Stimulated activated effector memory CD8-positive, alpha-beta T cell treated with anti-CD3 and anti-CD28 coated beads, Interleukin-12 subunit alpha, Interleukin-12 subunit beta, amount 100 ng/mL, for 72 hours (primary cell): Measurements from ENCODE around the gene REEP1.
A peak's percentile ranks its signal among the peaks of the same experiment; 100 is the strongest.

Source experiments
- ATAC-seq: fragments of 150-1000 bp; cut with Tn5 transposase; 2 replicates; pipeline ENCODE4 v1.10.0; 2021
- DNase-seq, 2 donors: peaks; one replicate each; pipeline ENCODE4 v3.0.0; 2021 to 2022; ENCODE audit warnings: low spot score in 2 of 2
- H3K27ac Mint-ChIP-seq: one replicate; pipeline ENCODE4 v1.8.0; 2022; ENCODE audit warnings: mild to moderate bottlenecking, mixed read lengths
- H3K36me3 Mint-ChIP-seq: one replicate; pipeline ENCODE4 v1.8.0; 2022; ENCODE audit warnings: mild to moderate bottlenecking, mixed read lengths
- H3K4me1 Mint-ChIP-seq: one replicate; pipeline ENCODE4 v1.8.0; 2022; ENCODE audit warnings: mixed read lengths
- H3K4me3 Mint-ChIP-seq: one replicate; pipeline ENCODE4 v1.8.0; 2022; ENCODE audit warnings: mild to moderate bottlenecking, mixed read lengths
- H3K9me3 Mint-ChIP-seq: one replicate; pipeline ENCODE4 v1.8.0; 2022; ENCODE audit warnings: mixed read lengths

REEP1 gene

GRCh38 chr2:86331384-86331783 is 6.0 kb downstream of the REEP1 start:
- no peak overlapping the region for H3K27ac Mint-ChIP-seq
- DNase-seq (no peak), ATAC-seq (no peak)
- no peak overlapping the region for H3K4me3 Mint-ChIP-seq
- no peaks in the 10 kb centered on the region for H3K36me3 Mint-ChIP-seq
- H3K4me1 Mint-ChIP-seq, result peaks cover 6% of the 10 kb centered on the region
- H3K9me3 Mint-ChIP-seq, result no peaks in the 10 kb centered on the region

DNA sequence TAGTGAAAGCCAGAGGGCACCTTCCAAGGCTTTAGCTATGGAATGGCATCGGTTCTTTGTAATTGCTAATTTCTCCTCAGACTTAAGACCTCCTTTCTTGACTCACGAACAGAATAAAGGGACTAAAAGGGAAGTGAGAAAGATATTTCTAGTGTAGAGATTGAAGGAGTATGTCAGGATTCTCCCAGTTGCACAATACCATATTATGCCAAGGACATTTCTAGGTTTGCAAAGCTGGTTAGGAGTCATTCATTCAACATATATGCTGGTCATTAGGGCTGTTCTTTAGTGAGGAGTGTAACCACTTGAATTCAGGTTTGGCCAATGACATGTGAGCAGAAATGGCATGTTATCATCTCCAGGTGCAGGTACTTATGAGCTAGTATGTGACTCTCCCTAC is 7.4 kb downstream of the REEP1 start:
- H3K4me3 Mint-ChIP-seq, result no peak overlapping the region
- no peak overlapping the region for H3K27ac Mint-ChIP-seq
- no peaks in the 10 kb centered on the region for H3K4me1 Mint-ChIP-seq
- no peaks in the 10 kb centered on the region for H3K9me3 Mint-ChIP-seq
- no peak for DNase-seq
- no peaks in the 10 kb centered on the region for H3K36me3 Mint-ChIP-seq
- ATAC-seq, result no peak

DNA sequence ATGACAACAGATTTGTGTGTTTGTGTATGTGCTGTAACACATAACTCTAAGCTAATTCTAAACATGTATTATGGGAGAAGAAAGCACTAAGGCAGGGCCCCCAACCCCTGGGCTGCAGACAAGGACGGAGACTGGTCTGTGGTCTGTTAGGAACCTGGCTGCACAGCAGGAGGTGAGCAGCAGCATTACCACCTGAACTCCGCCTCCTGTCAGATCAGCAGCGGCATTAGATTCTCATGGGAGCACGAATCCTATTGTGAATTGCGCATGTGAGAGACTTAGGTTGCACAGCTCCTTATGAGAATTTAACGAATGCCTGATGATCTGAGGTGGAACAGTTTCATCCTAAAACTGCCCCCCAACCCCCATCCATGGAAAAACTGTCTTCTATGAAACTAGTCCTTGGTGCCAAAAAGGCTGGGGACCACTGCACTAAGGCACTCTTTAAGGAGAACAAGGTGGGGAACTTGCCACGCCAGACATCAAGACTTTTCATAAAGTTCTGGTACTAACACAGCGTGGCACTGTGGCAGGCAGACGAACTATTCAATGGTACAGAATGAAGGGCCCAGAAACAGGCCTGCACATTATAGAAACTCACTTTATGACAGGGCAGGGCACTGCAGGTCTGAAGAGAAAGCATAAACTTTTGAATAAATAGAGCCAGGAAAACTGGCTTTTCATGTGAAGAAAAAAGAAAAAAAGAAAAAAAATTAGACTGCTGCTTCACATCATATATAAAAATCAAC is 14.0 kb downstream of the REEP1 start:
- H3K9me3 Mint-ChIP-seq, result no peaks in the 10 kb centered on the region
- H3K27ac Mint-ChIP-seq, result no peak overlapping the region
- DNase-seq (no peak), ATAC-seq (no peak)
- H3K36me3 Mint-ChIP-seq, result no peaks in the 10 kb centered on the region
- H3K4me3 Mint-ChIP-seq, result no peak overlapping the region
- no peaks in the 10 kb centered on the region for H3K4me1 Mint-ChIP-seq

GRCh38 chr2:86319700-86320580 is 17.5 kb downstream of the REEP1 start:
- ATAC-seq, result peak; percentile 45
- H3K9me3 Mint-ChIP-seq, result no peaks in the 10 kb centered on the region
- no peak overlapping the region for H3K4me3 Mint-ChIP-seq
- DNase-seq, result no peak
- no peaks in the 10 kb centered on the region for H3K36me3 Mint-ChIP-seq
- H3K4me1 Mint-ChIP-seq, result no peaks in the 10 kb centered on the region
- no peak overlapping the region for H3K27ac Mint-ChIP-seq

DNA sequence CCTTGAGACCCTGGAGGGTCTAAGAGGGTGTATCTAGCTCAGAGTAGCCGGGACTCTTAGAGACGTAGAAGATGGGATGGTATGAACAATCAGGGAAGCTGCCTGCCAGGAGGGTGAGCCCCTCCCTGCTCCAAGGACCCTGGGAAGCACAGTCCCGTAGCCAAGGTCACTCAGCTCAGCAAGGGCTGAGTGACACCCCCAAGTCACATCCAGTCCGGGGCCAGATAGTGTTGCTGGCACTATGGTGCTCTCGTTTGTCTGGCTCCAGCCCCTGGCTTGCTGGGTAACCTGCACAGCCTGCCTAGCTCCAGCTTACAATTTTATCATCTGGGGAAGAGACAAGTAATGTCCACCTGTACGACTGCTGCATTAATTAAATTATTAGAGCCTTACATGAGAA is 22.3 kb downstream of the REEP1 start:
- no peak for DNase-seq
- H3K4me3 Mint-ChIP-seq, result no peak overlapping the region
- H3K36me3 Mint-ChIP-seq, result no peaks in the 10 kb centered on the region
- no peak overlapping the region for H3K27ac Mint-ChIP-seq
- ATAC-seq, result no peak
- H3K9me3 Mint-ChIP-seq, result no peaks in the 10 kb centered on the region
- H3K4me1 Mint-ChIP-seq, result no peaks in the 10 kb centered on the region

GRCh38 chr2:86314125-86314524 is 23.3 kb downstream of the REEP1 start:
- DNase-seq (no peak), ATAC-seq (peak; percentile 24)
- Mint-ChIP-seq H3K4me1 (no peaks in the 10 kb centered on the region), H3K9me3 (no peaks in the 10 kb centered on the region), H3K27ac (no peak overlapping the region), H3K4me3 (no peak overlapping the region), H3K36me3 (no peaks in the 10 kb centered on the region)

DNA sequence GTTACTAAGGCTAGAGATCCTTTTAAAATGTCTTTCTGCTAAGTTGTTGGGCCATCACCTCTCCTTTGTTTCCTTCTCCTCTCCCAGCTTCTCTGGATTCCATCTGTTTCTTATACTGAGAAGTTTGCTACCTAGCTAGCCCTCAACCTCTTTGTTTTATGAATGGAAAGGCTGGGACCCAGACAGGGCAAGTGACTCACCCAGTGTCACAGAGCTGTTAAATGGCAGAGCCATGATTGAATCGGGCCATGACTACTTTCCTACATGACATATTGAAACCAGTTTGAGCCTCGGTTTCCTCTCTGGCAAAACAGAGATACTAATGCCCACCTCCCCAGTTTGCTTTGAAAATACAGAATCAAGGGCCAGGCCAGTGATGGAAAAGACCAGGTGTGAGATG is 24.1 kb downstream of the REEP1 start:
- Mint-ChIP-seq H3K4me3 (no peak overlapping the region), H3K36me3 (no peaks in the 10 kb centered on the region), H3K9me3 (no peaks in the 10 kb centered on the region), H3K4me1 (no peaks in the 10 kb centered on the region), H3K27ac (no peak overlapping the region)
- no peak for DNase-seq
- ATAC-seq, result no peak

GRCh38 chr2:86311879-86312278 is 25.5 kb downstream of the REEP1 start:
- H3K4me3 Mint-ChIP-seq, result no peak overlapping the region
- DNase-seq (no peak), ATAC-seq (no peak)
- no peaks in the 10 kb centered on the region for H3K9me3 Mint-ChIP-seq
- peak overlapping the region; percentile 1 for H3K27ac Mint-ChIP-seq
- no peaks in the 10 kb centered on the region for H3K4me1 Mint-ChIP-seq
- no peaks in the 10 kb centered on the region for H3K36me3 Mint-ChIP-seq

DNA sequence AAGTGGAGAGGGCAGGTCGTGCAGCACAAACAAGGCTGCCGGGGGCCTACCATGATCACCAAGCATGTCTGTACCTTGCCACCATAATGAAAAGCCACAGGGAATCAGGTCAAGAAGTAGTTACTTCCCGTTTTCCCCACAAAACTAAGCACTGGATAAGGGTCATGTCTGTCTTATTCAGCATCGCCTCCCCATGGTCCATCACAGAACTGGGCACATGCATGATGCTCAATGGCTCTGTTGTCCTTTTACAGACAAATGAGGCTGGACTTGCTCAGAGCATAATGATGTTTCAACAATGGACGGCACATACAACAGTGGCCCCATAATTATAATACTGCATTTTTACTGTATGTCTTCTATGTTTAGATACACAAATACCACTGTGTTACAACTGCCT is 27.5 kb downstream of the REEP1 start:
- DNase-seq (no peak), ATAC-seq (no peak)
- Mint-ChIP-seq H3K4me1 (no peaks in the 10 kb centered on the region), H3K27ac (no peak overlapping the region), H3K9me3 (no peaks in the 10 kb centered on the region), H3K36me3 (no peaks in the 10 kb centered on the region), H3K4me3 (no peak overlapping the region)

DNA sequence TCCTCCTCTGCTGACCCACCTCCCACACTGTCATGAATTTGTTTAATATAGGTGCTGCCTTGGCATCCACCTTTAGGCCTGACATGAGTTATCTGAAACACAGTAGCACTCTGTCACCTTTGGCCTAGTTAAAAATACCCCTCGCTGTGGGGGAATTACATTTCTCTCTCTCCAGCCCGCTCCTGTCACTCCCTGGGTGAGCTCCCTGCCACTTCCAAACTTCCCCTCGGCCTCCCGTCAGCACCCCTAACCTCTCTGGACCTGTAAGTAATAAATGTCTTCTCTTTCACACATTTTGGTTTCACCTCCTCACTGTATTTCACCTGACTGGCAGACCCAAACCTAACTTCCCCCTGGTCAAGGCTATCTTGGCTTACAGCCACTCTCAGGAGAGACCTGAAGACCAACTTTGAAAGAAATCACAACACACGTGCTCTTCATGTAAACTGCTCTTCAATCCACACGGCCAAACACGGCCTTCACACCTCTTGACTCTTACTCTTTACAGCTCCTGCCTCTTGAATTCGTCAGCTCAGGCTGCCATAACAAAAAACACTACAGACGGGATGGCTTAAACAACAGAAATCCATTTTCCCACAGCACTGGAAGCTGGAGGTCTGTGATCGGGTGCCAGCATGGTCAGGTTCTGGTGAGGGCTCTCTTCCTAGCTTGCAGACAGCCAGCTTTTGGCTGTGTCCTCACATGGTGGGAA is 28.3 kb downstream of the REEP1 start:
- H3K36me3 Mint-ChIP-seq, result no peaks in the 10 kb centered on the region
- DNase-seq (no peak), ATAC-seq (no peak)
- peak overlapping the region; percentile 1 for H3K27ac Mint-ChIP-seq
- H3K9me3 Mint-ChIP-seq, result no peaks in the 10 kb centered on the region
- H3K4me3 Mint-ChIP-seq, result no peak overlapping the region
- H3K4me1 Mint-ChIP-seq, result no peaks in the 10 kb centered on the region

DNA sequence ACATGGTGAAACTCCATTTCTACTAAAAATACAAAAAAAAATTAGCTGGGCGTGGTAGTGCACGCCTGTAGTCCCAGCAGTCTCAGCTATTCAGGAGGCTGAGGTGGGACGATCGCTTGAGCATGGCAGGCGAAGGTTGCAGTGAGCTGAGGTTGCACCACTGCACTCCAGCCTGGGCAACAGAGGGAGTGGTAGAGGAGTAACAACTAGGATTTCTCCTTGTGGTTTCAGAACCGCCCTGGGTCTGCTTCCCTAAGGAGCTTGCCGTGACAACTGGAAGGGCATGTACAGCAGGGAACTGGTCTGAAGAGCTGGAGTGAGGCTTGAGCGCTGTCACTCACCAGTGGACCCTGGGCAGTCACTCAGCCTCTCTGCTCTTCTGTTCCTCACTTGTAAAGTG is 29.1 kb downstream of the REEP1 start:
- Mint-ChIP-seq H3K4me3 (no peak overlapping the region), H3K27ac (no peak overlapping the region), H3K36me3 (no peaks in the 10 kb centered on the region), H3K4me1 (no peaks in the 10 kb centered on the region), H3K9me3 (no peaks in the 10 kb centered on the region)
- no peak for ATAC-seq
- no peak for DNase-seq

DNA sequence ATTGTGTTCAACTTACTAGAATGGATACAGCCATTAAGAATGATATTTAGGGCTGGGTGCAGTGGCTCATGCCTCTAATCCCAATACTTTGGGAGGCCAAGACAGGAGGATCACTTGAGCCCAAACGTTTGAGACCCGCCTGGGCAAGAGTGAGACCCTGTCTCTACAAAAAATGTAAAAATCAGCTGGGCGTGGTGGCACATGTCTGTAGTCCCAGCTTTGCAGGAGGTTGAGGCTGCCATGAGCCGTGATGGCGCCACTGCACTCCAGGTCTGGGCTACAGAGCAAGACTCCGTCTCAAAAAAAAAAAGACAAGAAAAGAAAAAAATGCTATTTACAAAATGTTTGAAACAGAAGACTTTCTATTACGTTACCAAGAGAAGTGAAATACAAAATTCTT is 30.0 kb downstream of the REEP1 start:
- DNase-seq (no peak), ATAC-seq (no peak)
- Mint-ChIP-seq H3K4me3 (no peak overlapping the region), H3K9me3 (no peaks in the 10 kb centered on the region), H3K4me1 (no peaks in the 10 kb centered on the region), H3K27ac (no peak overlapping the region), H3K36me3 (no peaks in the 10 kb centered on the region)

- Mint-ChIP-seq H3K4me3 (no peak overlapping the region), H3K9me3 (no peaks in the 10 kb centered on the region), H3K4me1 (no peaks in the 10 kb centered on the region), H3K36me3 (no peaks in the 10 kb centered on the region), H3K27ac (no peak overlapping the region)
- ATAC-seq, result no peak
- DNase-seq, result no peak
These were observed 31.5 kb downstream of the REEP1 start for GRCh38 chr2:86305915-86306254.

DNA sequence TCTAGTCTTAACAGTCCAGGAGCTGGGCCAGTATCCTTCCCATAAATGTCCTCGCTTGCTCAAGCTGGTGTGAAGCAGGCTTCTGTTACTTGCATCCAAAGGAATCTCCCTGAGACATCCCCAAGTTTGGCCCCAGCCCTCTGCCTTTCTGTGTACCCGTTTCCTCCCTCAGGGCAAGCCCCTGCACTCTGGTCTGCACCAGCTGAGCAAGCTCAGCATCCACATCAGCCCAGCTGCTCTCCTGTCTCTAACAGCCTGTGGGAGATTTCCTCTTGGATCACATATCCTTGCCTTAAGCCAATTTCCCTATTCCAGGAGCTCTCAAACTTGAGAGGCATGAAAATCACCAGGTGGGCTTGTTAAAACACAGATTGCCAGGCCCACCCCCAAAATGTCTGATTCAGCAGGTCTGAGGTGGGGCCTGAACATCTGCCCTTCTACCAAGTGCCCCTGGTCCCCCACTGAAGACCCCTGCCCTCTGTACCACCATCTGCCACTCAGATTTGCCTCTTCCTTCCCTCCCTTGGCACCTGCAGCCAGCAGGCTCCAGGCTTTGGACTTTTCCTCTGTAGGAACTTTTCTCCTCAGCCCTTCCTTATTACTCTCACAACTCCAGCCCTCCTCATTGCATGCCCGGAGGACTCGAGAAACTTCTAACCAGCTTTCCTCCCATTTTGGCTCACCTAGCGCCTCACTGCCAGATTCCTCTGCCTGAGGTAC is 32.1 kb downstream of the REEP1 start:
- Mint-ChIP-seq H3K36me3 (no peaks in the 10 kb centered on the region), H3K4me1 (no peaks in the 10 kb centered on the region), H3K4me3 (no peak overlapping the region), H3K27ac (no peak overlapping the region), H3K9me3 (no peaks in the 10 kb centered on the region)
- ATAC-seq (no peak), DNase-seq (no peak)

GRCh38 chr2:86304416-86304815 is 33.0 kb downstream of the REEP1 start:
- DNase-seq, result no peak
- Mint-ChIP-seq H3K27ac (no peak overlapping the region), H3K4me1 (no peaks in the 10 kb centered on the region), H3K4me3 (no peak overlapping the region), H3K36me3 (no peaks in the 10 kb centered on the region), H3K9me3 (no peaks in the 10 kb centered on the region)
- no peak for ATAC-seq
